ENCODE measurements around the gene VWA7.

Gene VWA7

GRCh38 chr6:31758281-31758680 is 18.8 kb downstream of the VWA7 start:
- no peak for DNase-seq (ENCODE audit: low spot score)

DNA sequence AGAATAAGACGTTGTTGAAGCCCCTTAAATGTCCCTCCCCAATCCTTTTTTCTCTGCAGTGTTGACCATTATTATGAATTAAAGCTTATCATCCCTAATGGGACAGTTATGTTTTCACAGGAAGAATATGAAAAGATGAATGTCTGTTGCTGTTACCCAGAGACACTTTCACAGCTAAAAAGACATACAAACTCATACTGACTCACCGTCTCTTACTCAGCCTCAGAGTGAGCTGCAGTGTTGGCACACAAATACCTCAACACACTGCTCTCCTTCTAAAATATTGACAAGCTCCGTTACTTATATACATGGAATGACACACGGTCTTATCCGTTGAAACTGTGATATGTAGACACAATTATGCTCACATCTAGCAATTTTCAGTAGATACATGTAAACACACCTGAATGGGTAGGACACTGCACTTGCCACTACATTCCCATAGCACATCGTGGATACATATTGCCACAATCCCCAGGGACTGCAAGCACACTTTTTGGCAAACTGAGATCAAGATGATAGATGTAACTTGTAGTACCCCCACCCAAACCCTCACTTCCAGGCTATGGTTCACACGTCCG is 24.3 kb downstream of the VWA7 start:
- peak; percentile 96 for DNase-seq (ENCODE audit: low spot score)

DNA sequence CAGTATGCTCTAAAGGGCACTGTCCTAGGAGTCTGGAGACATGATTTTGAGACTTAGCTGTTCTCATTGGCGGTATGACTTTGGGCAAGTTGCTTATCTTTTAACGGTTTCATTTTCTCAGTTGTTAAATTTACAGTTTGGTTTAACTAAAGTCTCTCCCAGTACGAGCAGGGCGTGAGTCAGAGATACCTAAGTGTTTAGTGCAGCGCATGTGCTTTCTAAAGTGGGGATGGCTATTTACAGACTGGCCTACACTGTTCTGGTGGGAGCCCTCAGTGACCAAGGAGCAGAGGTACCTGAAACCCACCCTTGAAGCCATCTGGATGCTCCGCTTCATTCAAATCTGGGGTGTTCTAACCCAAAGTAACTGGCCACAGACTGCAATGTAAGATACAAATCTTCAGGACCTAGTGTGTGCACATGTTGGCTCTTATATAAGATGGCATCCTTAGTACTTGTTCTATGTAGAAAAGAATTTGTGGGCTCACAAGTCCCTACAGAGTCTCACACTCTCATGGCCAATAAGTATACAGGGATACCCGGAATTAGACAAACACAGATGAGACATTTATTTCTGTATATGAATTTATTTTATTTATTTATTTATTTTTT is 26.6 kb downstream of the VWA7 start:
- DNase-seq (ENCODE audit: low spot score), result peak; percentile 63

GRCh38 chr6:31749301-31750036 is 27.7 kb downstream of the VWA7 start:
- DNase-seq (ENCODE audit: low spot score), result no peak

DNA sequence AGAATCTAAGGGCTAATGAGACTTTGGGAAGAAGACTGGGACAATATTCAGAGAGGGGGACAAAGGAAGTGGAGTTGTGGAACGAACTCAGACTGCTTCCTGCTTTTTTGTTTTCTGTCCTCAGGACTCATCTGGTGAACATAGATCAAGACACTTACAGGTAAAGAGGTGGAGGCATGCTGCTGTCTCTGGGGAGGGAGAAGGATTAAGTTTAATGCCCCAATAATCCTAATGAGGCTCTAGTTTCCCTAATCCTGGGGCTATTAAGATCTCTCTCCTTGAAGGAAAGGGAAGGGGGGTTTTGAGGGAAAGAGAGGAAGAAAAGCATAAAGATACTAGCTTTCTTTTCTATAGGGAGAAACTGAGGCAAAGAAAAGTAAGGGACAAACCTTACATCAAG is 32.7 kb downstream of the VWA7 start:
- no peak for DNase-seq (ENCODE audit: low spot score)

GRCh38 chr6:31742894-31743293 is 34.2 kb downstream of the VWA7 start:
- no peak for DNase-seq (ENCODE audit: low spot score)

GRCh38 chr6:31741815-31742214 is 35.3 kb downstream of the VWA7 start:
- DNase-seq (ENCODE audit: low spot score), result no peak

GRCh38 chr6:31740397-31741223 is 36.5 kb downstream of the VWA7 start:
- peak; percentile 43 for DNase-seq (ENCODE audit: low spot score)

DNA sequence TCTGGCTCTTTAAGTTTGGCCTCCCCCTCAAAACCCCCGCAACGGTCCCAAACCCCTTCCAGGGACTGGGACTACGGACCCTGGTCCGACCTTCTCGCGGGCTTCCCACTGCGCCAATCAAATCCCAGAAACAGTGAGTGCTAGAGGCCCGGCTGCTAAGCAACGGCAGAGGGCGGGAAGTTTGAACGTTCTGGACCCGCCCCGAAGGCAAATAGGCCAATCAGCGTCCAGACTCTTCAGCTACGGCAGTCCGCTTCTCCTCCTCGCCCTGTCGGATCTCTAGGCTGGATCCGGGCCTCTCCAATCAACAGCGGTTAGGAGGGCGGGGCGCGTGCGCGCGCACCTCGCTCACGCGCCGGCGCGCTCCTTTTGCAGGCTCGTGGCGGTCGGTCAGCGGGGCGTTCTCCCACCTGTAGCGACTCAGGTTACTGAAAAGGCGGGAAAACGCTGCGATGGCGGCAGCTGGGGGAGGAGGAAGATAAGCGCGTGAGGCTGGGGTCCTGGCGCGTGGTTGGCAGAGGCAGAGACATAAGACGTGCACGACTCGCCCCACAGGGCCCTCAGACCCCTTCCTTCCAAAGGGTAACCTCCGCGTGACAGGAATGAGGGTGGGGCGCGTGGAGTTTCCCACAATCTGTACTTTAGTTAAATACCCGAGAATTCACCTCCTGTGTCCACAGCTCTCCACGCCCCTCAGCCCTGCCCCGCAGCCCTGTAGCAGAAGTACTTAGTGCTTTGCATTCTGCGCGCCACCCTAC is 37.3 kb downstream of the VWA7 start, which contains the start of gene MSH5:
TSS of gene MSH5 (plus strand) at position 367 of the 758 bp plus-strand sequence. CDS start 462 bp downstream, outside the sequence.
- DNase-seq (ENCODE audit: low spot score), result peak; percentile 99

DNA sequence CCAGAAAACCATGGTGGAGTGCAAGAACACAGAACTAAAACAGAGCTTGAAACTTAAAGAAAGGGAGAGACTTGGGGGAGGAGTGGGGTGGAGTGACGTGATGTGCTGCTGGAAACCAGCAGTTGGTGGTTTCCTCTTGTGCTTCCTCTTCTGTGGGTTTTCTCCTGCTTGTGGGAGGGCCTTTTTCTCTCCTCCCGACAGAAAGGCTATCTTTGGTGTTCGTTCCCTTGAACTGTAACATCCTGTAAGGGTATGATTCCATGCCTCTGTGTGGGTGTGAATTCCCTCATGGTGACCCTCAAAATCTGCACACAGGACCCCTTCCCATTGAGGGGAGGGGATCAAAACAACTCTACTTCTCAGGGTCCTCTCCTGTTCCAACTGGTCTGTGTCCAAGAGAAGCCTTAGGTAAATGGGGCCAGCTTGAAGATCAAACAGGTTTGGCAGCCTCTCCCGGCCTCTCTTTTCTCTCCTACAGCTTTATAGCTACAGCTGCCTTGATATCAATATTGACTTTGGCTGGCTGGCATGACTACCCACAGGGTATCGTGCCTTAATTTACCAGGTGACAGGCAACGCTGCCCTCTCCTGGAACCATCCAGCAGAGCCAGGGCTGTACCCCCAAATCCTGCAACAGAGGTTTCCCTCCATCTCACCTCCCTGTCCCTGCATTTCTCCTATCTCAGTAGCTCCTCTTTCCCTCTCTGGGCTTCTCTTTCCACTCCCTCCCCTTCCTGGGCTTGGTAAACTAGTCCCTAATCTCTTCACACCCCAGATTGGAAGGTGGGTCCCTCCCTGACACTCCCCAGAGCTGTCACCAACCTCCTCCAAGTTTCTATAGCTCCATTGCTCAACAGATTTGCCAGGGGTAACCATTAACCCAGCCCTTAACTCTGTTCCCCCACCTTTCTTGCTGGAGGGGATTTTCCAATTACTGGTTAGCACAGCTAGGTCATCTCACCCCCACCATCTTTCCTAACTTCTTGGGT is 38.8 kb downstream of the VWA7 start:
- DNase-seq (ENCODE audit: low spot score), result peak; percentile 68

DNA sequence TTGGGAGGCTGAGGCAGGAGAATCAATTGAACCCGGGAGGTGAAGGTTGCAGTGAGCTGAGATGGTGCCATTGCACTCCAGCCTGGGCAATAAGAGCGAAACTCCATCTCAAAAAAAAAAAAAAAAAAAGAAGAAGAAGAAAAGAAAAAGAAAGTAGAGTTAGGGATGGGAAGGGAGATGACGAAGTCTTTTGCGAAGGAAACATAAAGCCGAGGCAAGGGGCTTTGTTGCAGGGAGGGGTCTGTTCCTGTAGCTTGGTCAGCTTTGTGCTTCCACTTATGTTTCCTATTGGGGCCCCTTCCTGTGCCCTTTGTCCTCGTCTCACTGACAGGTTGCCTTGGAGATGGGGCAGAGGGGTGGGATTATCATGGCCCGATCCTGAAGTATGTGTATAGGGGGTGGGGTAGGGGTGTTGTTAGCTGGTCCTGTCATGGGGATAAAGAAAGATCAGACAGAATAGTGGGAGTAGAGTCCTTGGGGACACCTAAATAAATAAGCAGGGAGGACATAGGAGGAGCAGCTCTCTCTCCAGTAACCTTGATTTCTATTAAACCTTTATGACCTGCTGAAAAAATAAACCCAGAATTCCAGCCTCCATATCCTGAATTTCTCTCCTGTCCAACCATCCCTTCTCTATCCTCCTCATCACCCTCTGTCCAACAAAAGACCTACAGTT is 39.7 kb downstream of the VWA7 start:
- DNase-seq (ENCODE audit: low spot score), result no peak

DNA sequence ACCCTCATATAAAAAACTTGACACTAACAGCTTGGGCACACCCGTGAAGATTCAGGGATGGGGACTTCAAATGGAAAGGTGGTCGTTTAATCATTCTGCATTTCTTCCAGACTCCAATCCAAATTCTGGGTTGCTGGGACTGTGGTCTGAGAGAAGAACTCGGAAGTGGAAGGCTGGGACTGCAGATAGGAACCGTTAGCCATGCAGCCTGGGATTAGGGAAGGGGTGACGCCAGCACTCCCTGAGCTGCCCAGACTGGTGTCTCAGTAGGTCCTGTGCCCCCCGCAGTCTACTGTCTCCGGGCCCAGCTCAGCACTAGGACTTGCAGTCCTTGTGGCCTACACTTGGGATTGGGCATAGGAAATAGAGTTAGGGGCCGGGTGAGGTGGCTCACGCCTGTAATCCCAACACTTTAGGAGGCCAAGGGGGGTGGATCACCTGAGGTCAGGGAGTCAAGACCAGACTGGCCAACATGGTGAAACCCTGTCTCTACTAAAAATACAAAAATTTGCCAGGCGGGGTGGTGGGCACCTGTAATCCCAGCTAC is 40.3 kb downstream of the VWA7 start:
- no peak for DNase-seq (ENCODE audit: low spot score)

DNA sequence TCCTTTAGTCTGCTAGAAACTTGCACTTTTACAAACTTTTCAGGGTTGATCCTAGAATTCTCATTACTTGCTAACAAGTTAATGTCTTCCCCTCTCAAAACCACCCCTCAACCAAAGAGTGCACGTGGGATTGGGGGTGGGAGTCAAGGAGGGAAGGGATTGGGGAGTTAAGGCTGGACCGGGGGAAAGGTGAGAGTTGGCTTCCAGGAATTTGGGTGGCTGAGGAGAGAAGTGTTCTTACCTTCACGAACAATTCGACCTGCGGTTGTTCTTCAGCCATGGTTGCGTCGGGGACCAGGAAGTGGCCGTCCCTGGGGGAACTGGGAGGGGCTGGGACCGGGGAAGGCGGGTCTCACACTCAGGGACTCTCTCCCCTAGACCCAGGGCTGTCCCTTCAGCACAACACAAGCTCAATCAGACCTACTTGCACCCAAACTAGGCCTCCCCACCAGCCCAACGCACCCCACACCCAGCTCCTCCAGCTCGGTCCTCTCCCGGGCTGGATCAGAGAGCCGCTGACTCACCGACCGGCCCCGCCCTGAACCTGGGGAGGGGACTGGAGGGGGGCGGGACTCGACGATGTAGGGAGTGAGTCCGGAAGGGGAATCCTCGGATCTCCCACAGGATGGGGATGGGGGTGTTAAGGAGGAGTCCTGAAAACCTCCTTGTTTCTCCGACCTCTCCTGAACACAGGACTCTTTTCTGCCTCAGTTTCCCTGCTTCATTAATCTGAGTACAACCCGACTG is 40.9 kb downstream of the VWA7 start, which contains the start of gene CLIC1:
TSS of gene CLIC1 (minus strand) at position 510 of the 747 bp plus-strand sequence. CDS start at position 280, 230 bp downstream.
- peak; percentile 89 for DNase-seq (ENCODE audit: low spot score)

DNA sequence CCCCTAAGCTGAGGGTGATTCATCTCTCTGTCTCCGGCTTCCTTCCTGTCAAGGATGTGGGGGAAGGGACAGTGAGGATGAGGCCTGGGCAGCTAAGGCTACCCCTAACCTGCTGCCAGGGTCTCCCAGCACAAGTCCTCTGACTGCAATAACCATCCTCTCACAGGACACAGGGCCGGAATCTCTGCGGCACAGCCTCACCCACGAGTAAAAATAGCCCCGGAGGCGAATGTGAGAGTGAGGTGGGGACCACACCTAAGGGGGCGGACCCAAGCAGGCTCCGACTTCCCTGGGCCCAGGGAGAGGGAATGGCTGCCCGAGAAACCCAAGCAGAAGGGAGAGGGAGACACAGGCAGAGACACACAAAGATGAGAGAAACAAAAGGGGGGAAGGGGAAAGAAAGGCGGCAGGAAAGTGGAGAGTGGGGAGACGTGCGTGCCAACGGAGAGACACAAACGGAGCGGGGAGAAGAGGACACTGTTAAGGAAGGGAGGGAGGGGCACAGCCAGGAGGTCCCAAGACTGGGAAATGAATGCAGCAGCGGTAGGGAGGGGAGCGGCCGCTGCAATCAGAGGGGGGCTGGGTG is 42.2 kb downstream of the VWA7 start:
- peak; percentile 91 for DNase-seq (ENCODE audit: low spot score)

DNA sequence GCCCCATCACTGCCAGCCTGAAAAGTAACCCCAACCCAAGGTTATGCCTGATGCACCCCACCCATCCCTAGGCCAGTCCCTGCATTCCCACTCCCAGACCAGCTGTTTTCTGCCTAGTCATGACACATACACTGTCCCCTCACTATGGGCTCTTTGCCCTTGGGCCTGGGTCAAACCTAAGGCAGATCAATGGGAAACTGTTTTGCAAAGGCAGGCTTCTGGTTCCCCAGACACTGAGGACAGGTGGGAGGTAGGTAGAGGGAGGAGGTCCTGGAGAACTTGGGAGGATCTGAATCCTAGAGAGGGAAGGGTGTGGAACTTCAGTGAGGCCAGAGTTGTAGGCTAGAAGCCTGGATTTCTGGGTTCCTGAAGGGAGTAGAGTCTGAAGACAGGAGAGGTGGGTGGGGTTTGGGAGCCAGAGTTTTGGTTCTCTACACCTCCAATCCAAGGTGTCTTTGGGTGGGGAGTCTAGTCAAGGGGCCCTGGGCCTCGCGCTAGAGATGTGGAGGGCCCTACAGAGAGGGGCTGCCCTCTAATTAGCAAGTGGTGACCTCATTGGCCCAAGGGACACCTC is 42.8 kb downstream of the VWA7 start:
- DNase-seq (ENCODE audit: low spot score), result no peak

DNA sequence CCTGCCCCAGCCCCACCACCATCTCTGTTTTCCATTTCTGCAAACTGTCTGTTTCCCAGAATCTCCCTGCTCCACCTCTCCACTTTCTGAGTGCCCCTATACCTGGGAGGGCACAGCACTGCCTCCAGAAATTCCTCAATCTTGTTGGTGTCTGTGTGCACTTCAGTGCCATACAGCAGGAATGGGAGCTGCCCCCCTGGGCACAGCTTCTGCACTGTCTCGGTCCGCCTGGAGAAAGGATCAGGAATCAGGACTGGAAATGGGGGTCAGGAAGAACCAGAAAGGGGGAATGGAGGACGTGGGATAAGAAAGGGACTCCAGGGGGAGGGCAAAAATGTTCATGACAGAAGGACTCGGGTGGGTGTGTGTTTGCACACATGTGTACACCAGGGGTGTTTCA is 43.4 kb downstream of the VWA7 start:
- no peak for DNase-seq (ENCODE audit: low spot score)

DNA sequence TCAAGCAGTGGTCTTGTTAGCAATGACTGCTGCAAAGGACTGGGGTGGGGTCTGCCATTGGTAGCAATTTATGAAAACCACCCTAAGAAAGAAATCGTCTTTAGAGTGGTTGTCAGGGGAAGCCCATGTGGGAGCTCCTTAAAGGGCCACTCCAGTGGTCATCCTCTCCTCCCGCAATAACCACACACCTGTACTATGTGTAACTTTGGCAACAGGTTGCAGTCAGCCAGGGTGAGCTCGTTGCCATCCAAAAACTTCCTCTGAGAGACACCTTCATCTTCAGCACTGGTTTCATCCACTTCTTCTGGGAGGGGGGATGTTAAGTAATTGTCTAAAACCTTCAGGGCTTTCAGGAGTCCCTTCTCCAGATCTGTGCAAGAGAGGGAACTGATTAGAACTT is 45.1 kb downstream of the VWA7 start:
- no peak for DNase-seq (ENCODE audit: low spot score)

- no peak for DNase-seq (ENCODE audit: low spot score)
Measured at GRCh38 chr6:31730631-31731086, 46.5 kb downstream of the VWA7 start.

Measured in RKO (cell line).